HG02943 (cell line): ENCODE results near the gene VSIG10L.

Experiments used
- ATAC-seq: cut with Tn5 transposase; IDR thresholded peaks from one replicate; pipeline ENCODE4 v1.9.1; 2021; ENCODE audit warnings: mild to moderate bottlenecking, low read depth, moderate library complexity; ENCODE audit not compliant: unreplicated experiment

VSIG10L gene

GRCh38 chr19:51365965-51366388 lies 24.0 kb upstream of the VSIG10L start, which contains the start of gene ETFB:
TSS of gene ETFB (minus strand) at chr19:51366388. CDS start at chr19:51366326, 62 bp downstream.
- ATAC-seq: no peak

GRCh38 chr19:51365211-51365964 lies 23.4 kb upstream of the VSIG10L start:
- ATAC-seq: no peak

- ATAC-seq: no peak
Observed at GRCh38 chr19:51364200-51365106, 22.5 kb upstream of the VSIG10L start.

GRCh38 chr19:51361239-51361638 lies 19.3 kb upstream of the VSIG10L start:
- ATAC-seq: no peak

- ATAC-seq: no peak
Observed at GRCh38 chr19:51359294-51359693, 17.4 kb upstream of the VSIG10L start.

- no peak for ATAC-seq
Observed at GRCh38 chr19:51357952-51358351, 16.0 kb upstream of the VSIG10L start.

- no peak for ATAC-seq
Observed at GRCh38 chr19:51356159-51356801, 14.3 kb upstream of the VSIG10L start.

GRCh38 chr19:51354742-51355148 lies 12.8 kb upstream of the VSIG10L start:
- ATAC-seq: no peak

GRCh38 chr19:51354103-51354741 lies 12.3 kb upstream of the VSIG10L start:
- no peak for ATAC-seq

- no peak for ATAC-seq
Observed at GRCh38 chr19:51352783-51353360, 10.9 kb upstream of the VSIG10L start.

- ATAC-seq: no peak
Observed at GRCh38 chr19:51351266-51351990, 9.5 kb upstream of the VSIG10L start.

GRCh38 chr19:51347209-51347928 lies 5.4 kb upstream of the VSIG10L start:
- ATAC-seq: no peak

GRCh38 chr19:51346742-51347141 lies 4.8 kb upstream of the VSIG10L start:
- ATAC-seq: no peak

- ATAC-seq: no peak
Observed at GRCh38 chr19:51345076-51345620, 3.2 kb upstream of the VSIG10L start.

- no peak for ATAC-seq
Observed at GRCh38 chr19:51342631-51343569, 961 bp upstream of the VSIG10L start.

GRCh38 chr19:51341066-51341465 lies 873 bp downstream of the VSIG10L start:
- ATAC-seq: no peak
